ENCODE data around the gene RABAC1.

RABAC1 gene

DNA sequence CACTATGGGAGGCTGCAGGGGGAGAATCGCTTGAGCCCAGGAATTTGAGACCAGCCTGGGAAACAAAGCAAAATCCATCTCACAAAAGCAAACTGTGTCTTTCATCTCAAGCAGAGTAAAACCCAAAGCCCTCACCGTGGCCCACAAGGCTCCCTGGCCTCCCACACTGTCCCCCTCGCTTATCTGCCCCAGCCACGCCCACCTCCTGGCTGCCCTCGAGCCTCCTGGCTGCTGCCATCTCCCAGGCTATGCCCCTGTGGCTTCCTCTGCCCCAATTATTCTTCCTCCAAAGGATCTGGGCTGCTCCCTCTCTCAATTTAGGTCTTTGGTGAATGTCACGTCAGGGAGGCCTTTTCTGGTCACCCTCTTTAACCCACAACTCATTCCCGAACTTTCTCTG lies 3.6 kb downstream of the RABAC1 start:
- POLR2A ChIA-PET (ENCODE audit: low non-redundant PET): no interaction called here
- TF ChIP-seq, protein P1, sequence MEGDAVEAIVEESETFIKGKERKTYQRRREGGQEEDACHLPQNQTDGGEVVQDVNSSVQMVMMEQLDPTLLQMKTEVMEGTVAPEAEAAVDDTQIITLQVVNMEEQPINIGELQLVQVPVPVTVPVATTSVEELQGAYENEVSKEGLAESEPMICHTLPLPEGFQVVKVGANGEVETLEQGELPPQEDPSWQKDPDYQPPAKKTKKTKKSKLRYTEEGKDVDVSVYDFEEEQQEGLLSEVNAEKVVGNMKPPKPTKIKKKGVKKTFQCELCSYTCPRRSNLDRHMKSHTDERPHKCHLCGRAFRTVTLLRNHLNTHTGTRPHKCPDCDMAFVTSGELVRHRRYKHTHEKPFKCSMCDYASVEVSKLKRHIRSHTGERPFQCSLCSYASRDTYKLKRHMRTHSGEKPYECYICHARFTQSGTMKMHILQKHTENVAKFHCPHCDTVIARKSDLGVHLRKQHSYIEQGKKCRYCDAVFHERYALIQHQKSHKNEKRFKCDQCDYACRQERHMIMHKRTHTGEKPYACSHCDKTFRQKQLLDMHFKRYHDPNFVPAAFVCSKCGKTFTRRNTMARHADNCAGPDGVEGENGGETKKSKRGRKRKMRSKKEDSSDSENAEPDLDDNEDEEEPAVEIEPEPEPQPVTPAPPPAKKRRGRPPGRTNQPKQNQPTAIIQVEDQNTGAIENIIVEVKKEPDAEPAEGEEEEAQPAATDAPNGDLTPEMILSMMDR (conservative IDR thresholded peaks at IDR 0.05; ENCODE audit: low read depth): no peak
- CTCF ChIA-PET: no interaction called here
- peak overlapping the region; percentile 83; the same call in 1 of the 2 replicates for H3K27ac ChIP-seq
- DNase-seq (ENCODE audit: low spot score): no peak

DNA sequence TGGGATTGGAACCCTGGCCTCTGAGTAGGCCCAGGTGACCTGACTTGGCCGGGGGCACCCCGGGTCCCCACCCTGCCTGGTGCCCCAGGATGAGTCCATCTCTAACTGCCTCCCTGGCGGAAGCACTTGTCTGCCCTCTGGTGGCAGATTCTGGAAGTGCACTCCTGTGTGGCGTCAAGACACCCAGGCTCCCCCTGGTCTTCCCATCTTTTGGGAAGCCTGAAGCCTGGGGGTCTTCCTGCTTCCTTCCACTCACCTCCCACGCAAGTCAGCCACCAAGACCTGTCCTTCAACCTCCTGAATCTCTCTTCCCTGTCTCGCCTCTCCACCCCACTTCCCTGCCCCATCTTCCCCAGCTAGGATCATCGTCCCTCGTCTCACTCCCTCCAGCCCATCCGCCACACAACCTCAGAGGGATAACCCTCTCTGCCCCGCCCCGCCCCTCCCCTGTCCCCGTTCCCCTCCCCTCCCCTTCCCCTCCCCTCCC lies 7.4 kb downstream of the RABAC1 start:
- POLR2A ChIA-PET (ENCODE audit: low non-redundant PET): no interaction called here
- TF ChIP-seq, protein P1 (conservative IDR thresholded peaks at IDR 0.05; ENCODE audit: low read depth): peak; percentile 95
- DNase-seq (ENCODE audit: low spot score): peak; percentile 80
- no peak overlapping the region for H3K27ac ChIP-seq
- CTCF ChIA-PET: interaction anchor here (0.6 to 2.3 kb wide), 5 partner anchors 10 to 305 kb away, joined by 3 to 15 read pairs (median 3); no protein-coding TSS in a partner anchor

DNA sequence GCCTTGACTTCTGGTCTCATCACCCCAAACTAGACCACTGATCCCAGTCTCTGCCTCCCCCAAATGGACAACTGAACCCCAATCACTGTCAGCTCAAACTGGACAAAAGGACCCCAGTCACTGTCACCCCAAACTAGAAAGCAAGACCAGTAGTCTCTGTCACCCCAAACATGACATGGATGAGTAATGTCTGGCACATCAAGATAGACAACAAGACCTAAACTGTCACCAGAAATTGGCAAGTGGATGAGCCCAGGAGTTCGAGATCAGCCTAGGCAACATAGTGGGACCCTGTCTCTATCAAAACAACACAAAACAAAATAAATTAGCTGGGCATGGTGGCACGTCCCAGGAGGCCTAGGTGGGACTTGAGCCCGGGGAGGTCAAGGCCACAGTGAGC lies 12.0 kb downstream of the RABAC1 start:
- TF ChIP-seq, protein P1 (conservative IDR thresholded peaks at IDR 0.05; ENCODE audit: low read depth): no peak
- DNase-seq (ENCODE audit: low spot score): no peak
- CTCF ChIA-PET: interaction anchor here (2.0 kb wide), 1 partner anchor 74 kb away, joined by 10 read pairs; no protein-coding TSS in a partner anchor
- H3K27ac ChIP-seq: no peak overlapping the region
- POLR2A ChIA-PET (ENCODE audit: low non-redundant PET): no interaction called here

DNA sequence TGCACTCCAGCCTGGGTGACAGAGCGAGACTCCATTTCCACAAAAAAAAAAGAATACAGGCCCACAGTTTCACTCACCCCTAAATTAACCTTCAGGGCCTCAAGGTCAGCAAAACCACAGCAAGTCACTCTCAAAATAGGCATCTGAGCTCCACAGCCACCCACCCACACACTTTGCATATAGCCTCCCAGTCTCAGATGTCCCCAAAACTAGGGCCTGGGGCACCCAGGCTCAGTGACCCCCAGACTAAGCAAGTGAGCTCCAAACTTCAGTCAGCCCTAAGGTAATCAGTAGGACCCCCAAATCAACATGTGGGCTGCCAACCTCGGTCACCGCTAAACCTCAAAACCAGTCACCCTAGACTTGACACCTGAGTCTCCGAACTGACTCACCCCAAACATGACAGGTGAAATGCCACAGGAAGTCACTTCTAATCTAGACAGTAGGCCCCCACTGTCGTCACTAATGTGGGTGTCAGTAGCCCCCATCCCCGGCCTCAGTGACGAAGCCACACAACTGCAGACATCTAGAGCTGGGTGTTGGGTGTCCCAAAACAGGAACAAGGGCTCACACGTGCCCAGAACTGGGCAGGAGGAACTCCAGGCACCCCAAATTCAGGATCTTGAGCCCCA lies 13.9 kb downstream of the RABAC1 start:
- TF ChIP-seq, protein P1 (conservative IDR thresholded peaks at IDR 0.05; ENCODE audit: low read depth): no peak

DNA sequence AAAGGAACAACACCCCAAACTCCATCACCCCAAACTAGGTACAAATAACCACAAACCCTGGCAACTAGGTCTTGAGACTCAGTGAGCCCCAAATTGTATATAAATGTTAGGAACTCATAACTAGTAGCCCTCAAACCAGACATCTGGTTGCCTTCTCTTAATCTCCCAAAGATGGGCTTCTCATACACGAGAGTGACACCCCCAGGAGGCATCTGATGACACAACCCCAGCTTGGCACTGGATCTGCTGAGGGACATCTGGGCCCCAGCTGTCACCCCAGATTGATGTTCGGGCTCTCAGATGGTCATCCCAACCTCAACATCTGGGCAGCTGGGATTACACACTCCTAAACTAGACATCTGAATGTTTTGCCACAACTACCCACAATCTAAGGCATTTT lies 14.8 kb downstream of the RABAC1 start:
- no peak for DNase-seq (ENCODE audit: low spot score)
- TF ChIP-seq, protein P1 (conservative IDR thresholded peaks at IDR 0.05; ENCODE audit: low read depth): no peak
- POLR2A ChIA-PET (ENCODE audit: low non-redundant PET): no interaction called here
- no peak overlapping the region for H3K27ac ChIP-seq
- CTCF ChIA-PET: interaction anchor here (0.6 kb wide), 1 partner anchor 70 kb away, joined by 4 read pairs; no protein-coding TSS in a partner anchor

More for the DNA sequence above, 13.9 kb downstream of the RABAC1 start:
- CTCF ChIA-PET: interaction anchor here (0.6 to 2.0 kb wide), 3 partner anchors 9 to 72 kb away, joined by 4 to 10 read pairs (median 7); no protein-coding TSS in a partner anchor
- no peak for DNase-seq (ENCODE audit: low spot score)
- no peak overlapping the region for H3K27ac ChIP-seq
- POLR2A ChIA-PET (ENCODE audit: low non-redundant PET): no interaction called here

DNA sequence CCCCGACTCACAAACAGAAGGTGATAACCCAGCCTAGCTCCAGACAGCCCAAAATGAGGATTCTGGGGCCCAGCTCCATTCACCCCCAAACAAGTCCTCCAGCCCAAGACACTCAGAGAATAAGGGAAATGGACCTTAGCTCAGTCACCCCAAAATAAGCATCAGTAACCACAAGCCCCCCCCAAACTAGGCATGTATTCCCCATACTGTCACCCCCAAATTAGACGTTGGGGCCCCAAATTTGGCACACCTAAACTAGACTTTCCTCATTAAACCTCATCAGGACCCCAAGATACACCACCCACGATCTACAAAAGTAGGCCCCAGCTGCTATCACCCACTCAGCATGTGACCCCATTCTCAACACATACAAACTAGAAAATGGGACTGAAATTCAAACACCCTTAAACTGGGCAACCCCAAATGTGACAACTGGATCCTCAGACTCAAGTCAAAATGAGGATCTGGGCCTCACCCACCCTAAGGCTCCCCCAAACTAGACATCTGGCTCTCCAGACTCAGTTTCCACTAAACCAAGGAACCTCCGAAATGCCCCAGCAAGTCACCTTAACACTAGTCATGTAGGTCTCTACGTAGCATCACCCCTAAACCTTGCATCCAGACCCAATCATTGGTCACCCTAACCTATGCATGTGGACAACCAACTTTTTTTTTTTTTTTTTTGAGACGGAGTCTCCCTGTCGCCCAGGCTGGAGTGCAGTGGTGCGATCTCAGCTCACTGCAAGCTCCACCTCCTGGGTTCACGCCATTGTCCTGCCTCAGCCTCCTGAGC lies 17.5 kb downstream of the RABAC1 start:
- DNase-seq (ENCODE audit: low spot score): no peak
- TF ChIP-seq, protein P1 (conservative IDR thresholded peaks at IDR 0.05; ENCODE audit: low read depth): no peak
- ChIA-PET POLR2A (ENCODE audit: low non-redundant PET) (interaction anchor here (0.7 kb wide), 1 partner anchor 17 kb away, joined by 4 read pairs; no protein-coding TSS in a partner anchor), CTCF (interaction anchor here (0.6 to 1.1 kb wide), 2 partner anchors 30 to 68 kb away, joined by 3 read pairs; no protein-coding TSS in a partner anchor)
- H3K27ac ChIP-seq: no peak overlapping the region

All from RWPE1 (cell line).